Measurements from ENCODE around the gene KCNH2.
A peak's percentile ranks its signal among the peaks of the same experiment; 100 is the strongest.

Gene KCNH2, protein sequence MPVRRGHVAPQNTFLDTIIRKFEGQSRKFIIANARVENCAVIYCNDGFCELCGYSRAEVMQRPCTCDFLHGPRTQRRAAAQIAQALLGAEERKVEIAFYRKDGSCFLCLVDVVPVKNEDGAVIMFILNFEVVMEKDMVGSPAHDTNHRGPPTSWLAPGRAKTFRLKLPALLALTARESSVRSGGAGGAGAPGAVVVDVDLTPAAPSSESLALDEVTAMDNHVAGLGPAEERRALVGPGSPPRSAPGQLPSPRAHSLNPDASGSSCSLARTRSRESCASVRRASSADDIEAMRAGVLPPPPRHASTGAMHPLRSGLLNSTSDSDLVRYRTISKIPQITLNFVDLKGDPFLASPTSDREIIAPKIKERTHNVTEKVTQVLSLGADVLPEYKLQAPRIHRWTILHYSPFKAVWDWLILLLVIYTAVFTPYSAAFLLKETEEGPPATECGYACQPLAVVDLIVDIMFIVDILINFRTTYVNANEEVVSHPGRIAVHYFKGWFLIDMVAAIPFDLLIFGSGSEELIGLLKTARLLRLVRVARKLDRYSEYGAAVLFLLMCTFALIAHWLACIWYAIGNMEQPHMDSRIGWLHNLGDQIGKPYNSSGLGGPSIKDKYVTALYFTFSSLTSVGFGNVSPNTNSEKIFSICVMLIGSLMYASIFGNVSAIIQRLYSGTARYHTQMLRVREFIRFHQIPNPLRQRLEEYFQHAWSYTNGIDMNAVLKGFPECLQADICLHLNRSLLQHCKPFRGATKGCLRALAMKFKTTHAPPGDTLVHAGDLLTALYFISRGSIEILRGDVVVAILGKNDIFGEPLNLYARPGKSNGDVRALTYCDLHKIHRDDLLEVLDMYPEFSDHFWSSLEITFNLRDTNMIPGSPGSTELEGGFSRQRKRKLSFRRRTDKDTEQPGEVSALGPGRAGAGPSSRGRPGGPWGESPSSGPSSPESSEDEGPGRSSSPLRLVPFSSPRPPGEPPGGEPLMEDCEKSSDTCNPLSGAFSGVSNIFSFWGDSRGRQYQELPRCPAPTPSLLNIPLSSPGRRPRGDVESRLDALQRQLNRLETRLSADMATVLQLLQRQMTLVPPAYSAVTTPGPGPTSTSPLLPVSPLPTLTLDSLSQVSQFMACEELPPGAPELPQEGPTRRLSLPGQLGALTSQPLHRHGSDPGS

DNA sequence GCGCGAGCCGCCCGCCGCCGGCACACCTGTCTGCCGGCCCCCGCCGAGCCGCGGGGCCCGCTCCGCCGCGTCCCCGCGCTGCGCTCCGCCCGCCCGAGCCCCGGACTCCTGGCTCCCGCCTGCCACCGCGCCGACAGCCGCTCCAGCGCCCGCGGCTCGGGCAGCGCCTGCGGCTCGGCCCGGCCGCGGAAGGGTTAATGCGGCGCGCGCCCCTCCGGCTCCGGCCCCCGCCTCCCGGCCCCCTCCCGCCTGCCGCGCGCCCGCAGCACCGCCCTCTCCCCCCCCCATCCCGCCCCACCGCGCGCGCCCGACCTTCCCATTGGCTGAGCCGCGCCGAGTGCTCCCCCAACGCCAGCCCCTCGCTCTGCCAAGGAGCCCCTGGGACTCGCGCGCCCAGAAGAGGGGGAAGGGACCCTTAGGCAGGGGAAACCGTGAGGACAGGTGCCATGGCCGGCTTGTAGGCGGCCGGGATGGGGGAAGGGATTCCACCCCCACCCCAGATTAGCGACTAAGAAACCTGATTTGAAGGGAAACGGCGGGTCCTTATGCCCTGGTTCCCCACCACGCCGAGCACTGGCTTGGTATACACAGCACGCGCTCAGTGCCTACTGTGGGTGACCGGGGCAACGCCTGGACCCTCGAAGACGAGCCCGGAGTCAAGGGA lies at the start of gene KCNH2:
TSS of gene KCNH2 (minus strand) at position 196 of the 664 bp plus-strand sequence. CDS start 408 bp downstream, outside the sequence.
- no peak for TF ChIP-seq CTCF (conservative IDR thresholded peaks at IDR 0.05)
- H3K27ac ChIP-seq: peak within 1 kb of the TSS; percentile 100

GRCh38 chr7:151027728-151028130 lies 49.6 kb upstream of the KCNH2 start:
- H3K27ac ChIP-seq: peak overlapping the region; percentile 80

GRCh38 chr7:151026771-151027727 lies 48.9 kb upstream of the KCNH2 start:
- H3K27ac ChIP-seq: peak overlapping the region; percentile 80

- TF ChIP-seq CTCF (conservative IDR thresholded peaks at IDR 0.05): no peak
- no peak overlapping the region for H3K27ac ChIP-seq
Measured at GRCh38 chr7:151025924-151026671, 48.0 kb upstream of the KCNH2 start.

GRCh38 chr7:151024435-151025056 lies 46.4 kb upstream of the KCNH2 start, which contains the start of gene ATG9B:
ATG9B (minus strand) TSS chr7:151024494; CDS start chr7:151024423, 71 bp downstream.
- TF ChIP-seq CTCF (conservative IDR thresholded peaks at IDR 0.05): no peak

GRCh38 chr7:151023232-151023631 lies 45.1 kb upstream of the KCNH2 start:
- H3K27ac ChIP-seq: no peak overlapping the region
- TF ChIP-seq CTCF (conservative IDR thresholded peaks at IDR 0.05): no peak

More at GRCh38 chr7:151024435-151025056, 46.4 kb upstream of the KCNH2 start, which contains the start of gene ATG9B:
- no peak within 1 kb of the TSS for H3K27ac ChIP-seq

DNA sequence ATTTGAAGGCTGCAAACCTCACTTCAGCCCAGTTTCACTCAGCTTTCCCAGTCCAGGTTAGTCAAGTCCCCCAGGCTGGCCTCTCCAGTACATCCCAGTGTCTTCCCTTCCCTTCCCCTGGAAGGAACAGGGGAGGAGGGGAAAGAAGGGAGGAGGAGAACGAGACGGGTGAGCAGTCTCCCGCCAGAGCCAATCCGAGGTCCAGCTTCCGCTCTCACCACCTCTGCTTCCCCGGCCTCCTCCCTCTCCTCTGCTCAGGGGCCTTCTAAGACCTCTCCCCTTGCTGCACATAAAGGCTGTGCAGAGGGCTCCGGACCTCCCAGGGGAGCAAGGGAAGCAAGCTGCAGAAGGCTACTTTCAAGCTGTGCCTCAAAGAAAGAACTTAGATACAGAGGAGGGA lies 42.1 kb upstream of the KCNH2 start:
- no peak for TF ChIP-seq CTCF (conservative IDR thresholded peaks at IDR 0.05)
- H3K27ac ChIP-seq: no peak overlapping the region

Data from VCaP (cell line).